Loucy (cell line): Measurements from ENCODE around the gene NPHP4.

Source experiments
- H2AFZ ChIP-seq: fragments of 200-600 bp; sonication (generic); 2 replicates; pipeline ENCODE4 v1.6.0; 2016; ENCODE audit warnings: antibody characterized with exemption, mild to moderate bottlenecking, low read length, moderate library complexity
- H3F3A ChIP-seq: fragments of 200-600 bp; 2 replicates; pipeline ENCODE4 v1.6.0; 2016; ENCODE audit warnings: antibody characterized with exemption, low read depth, mild to moderate bottlenecking
- H3K27me3 ChIP-seq: fragments of 200-600 bp; sonication (generic); 2 replicates; pipeline ENCODE4 v1.6.1; 2014; ENCODE audit warnings: low read length, mild to moderate bottlenecking; ENCODE audit not compliant: insufficient read depth, poor library complexity, severe bottlenecking
- H3K36me3 ChIP-seq: fragments of 200-600 bp; sonication (generic); 2 replicates; pipeline ENCODE4 v1.6.1; 2016; ENCODE audit warnings: low read length; ENCODE audit not compliant: insufficient read depth
- H3K4me1 ChIP-seq: fragments of 200-600 bp; sonication (generic); 2 replicates; pipeline ENCODE4 v1.5.1; 2014; ENCODE audit warnings: low read length, mild to moderate bottlenecking; ENCODE audit not compliant: insufficient read depth, poor library complexity, severe bottlenecking
- H3K4me2 ChIP-seq: fragments of 200-600 bp; sonication (generic); 2 replicates; pipeline ENCODE4 v1.6.0; 2014; ENCODE audit warnings: antibody characterized with exemption, low read length, low read depth, mild to moderate bottlenecking; ENCODE audit not compliant: poor library complexity, severe bottlenecking
- H3K4me3 ChIP-seq: fragments of 200-600 bp; sonication (generic); 2 replicates; pipeline ENCODE4 v1.5.1; 2014; ENCODE audit warnings: low read length, mild to moderate bottlenecking, mixed read lengths; ENCODE audit not compliant: poor library complexity, severe bottlenecking
- H3K79me2 ChIP-seq: fragments of 200-600 bp; sonication (generic); 2 replicates; pipeline ENCODE4 v1.6.1; 2014; ENCODE audit warnings: low read length; ENCODE audit not compliant: insufficient read depth
- H3K9ac ChIP-seq: fragments of 200-600 bp; sonication (generic); 2 replicates; pipeline ENCODE4 v1.6.0; 2014; ENCODE audit warnings: mild to moderate bottlenecking, low read depth, low read length, moderate library complexity; ENCODE audit not compliant: poor library complexity, severe bottlenecking
- H3K9me2 ChIP-seq: fragments of 200-600 bp; sonication (generic); replicated peaks from 2 replicates; pipeline ENCODE4 v1.6.1; 2016; ENCODE audit warnings: low read depth, low read length, mixed read lengths
- H3K9me3 ChIP-seq: fragments of 200-600 bp; sonication (generic); 2 replicates; pipeline ENCODE4 v1.6.1; 2014; ENCODE audit warnings: mild to moderate bottlenecking, antibody characterized with exemption, low read length, low read depth; ENCODE audit not compliant: insufficient read depth
- H4K20me1 ChIP-seq: fragments of 200-600 bp; sonication (generic); 2 replicates; pipeline ENCODE4 v1.6.0; 2014; ENCODE audit warnings: antibody characterized with exemption, low read length, mild to moderate bottlenecking; ENCODE audit not compliant: insufficient read depth, poor library complexity, severe bottlenecking
- EZH2phosphoT487 ChIP-seq: fragments of 200-600 bp; IDR thresholded peaks from 2 replicates; pipeline ENCODE4 v1.6.1; 2018; ENCODE audit warnings: antibody characterized with exemption, mild to moderate bottlenecking, moderate library complexity, borderline replicate concordance
- TF ChIP-seq, protein P1 (sequence below): fragments of 200-600 bp; sonication (generic); conservative IDR thresholded peaks from 2 replicates; pipeline ENCODE4 v1.5.1; 2014; ENCODE audit warnings: mild to moderate bottlenecking, antibody characterized with exemption, low read length

Gene NPHP4

GRCh38 chr1:6030547-6031261 is 38.5 kb upstream of the NPHP4 start:
- no peak for TF ChIP-seq EZH2phosphoT487
- TF ChIP-seq, protein P1, sequence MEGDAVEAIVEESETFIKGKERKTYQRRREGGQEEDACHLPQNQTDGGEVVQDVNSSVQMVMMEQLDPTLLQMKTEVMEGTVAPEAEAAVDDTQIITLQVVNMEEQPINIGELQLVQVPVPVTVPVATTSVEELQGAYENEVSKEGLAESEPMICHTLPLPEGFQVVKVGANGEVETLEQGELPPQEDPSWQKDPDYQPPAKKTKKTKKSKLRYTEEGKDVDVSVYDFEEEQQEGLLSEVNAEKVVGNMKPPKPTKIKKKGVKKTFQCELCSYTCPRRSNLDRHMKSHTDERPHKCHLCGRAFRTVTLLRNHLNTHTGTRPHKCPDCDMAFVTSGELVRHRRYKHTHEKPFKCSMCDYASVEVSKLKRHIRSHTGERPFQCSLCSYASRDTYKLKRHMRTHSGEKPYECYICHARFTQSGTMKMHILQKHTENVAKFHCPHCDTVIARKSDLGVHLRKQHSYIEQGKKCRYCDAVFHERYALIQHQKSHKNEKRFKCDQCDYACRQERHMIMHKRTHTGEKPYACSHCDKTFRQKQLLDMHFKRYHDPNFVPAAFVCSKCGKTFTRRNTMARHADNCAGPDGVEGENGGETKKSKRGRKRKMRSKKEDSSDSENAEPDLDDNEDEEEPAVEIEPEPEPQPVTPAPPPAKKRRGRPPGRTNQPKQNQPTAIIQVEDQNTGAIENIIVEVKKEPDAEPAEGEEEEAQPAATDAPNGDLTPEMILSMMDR: no peak
- no peaks in the 10 kb centered on the region for H3K9me2 ChIP-seq
- H3F3A ChIP-seq: peaks cover 5% of the 10 kb centered on the region; the same call in 1 of the 2 replicates
- H3K4me1 ChIP-seq: peaks cover 69% of the 10 kb centered on the region
- H3K9ac ChIP-seq: peak overlapping the region; percentile 97
- H4K20me1 ChIP-seq: peaks cover 91% of the 10 kb centered on the region
- H3K79me2 ChIP-seq: peaks cover 96% of the 10 kb centered on the region
- H3K4me3 ChIP-seq: peak overlapping the region; percentile 98
- no peaks in the 10 kb centered on the region for H3K27me3 ChIP-seq
- H3K9me3 ChIP-seq: no peaks in the 10 kb centered on the region
- H3K36me3 ChIP-seq: peaks cover 26% of the 10 kb centered on the region; the same call in 1 of the 2 replicates
- H3K4me2 ChIP-seq: peak overlapping the region; percentile 88
- H2AFZ ChIP-seq: no peak overlapping the region

DNA sequence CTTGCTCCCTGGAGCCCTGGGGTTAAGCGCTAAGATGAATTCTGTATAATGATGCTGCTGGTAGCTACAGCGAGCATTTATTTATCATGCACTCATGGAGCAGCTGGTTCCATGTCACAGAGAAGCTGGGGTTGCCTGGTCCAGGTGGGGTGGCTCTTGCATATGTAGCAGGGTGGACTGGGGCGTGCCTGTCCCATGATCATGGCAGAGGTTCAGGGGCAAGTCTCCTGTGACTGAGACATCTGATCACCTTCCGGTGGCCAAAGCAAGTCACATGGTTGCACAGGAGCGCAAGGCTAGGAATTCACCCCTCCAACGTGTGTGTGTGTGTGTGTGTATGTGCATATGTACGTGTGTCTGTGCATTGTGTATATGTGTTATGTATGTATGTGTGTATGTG is 37.9 kb upstream of the NPHP4 start:
- Histone ChIP-seq H3K4me1 (peaks cover 68% of the 10 kb centered on the region), H3K9me3 (no peaks in the 10 kb centered on the region), H3K4me3 (peak overlapping the region; percentile 98), H2AFZ (no peak overlapping the region), H3K79me2 (peaks cover 96% of the 10 kb centered on the region), H4K20me1 (peaks cover 85% of the 10 kb centered on the region), H3K27me3 (no peaks in the 10 kb centered on the region), H3K9ac (peak overlapping the region; percentile 97), H3K36me3 (peaks cover 23% of the 10 kb centered on the region; the same call in 1 of the 2 replicates), H3K9me2 (no peaks in the 10 kb centered on the region), H3K4me2 (peak overlapping the region; percentile 88), H3F3A (0 out of 2 replicates have a peak, but pooled peaks cover 5% of the 10 kb centered on the region)
- TF ChIP-seq, protein P1: no peak
- no peak for TF ChIP-seq EZH2phosphoT487

GRCh38 chr1:6029351-6029750 is 37.1 kb upstream of the NPHP4 start:
- 0 out of 2 replicates have a peak, but pooled peaks cover 5% of the 10 kb centered on the region for H3F3A ChIP-seq
- H3K9me3 ChIP-seq: no peaks in the 10 kb centered on the region
- H3K27me3 ChIP-seq: no peaks in the 10 kb centered on the region
- peak overlapping the region; percentile 88 for H3K4me2 ChIP-seq
- no peak overlapping the region for H2AFZ ChIP-seq
- H3K9ac ChIP-seq: peak overlapping the region; percentile 97
- peaks cover 96% of the 10 kb centered on the region for H3K79me2 ChIP-seq
- H3K4me3 ChIP-seq: peak overlapping the region; percentile 98
- peaks cover 17% of the 10 kb centered on the region; the same call in 1 of the 2 replicates for H3K36me3 ChIP-seq
- no peaks in the 10 kb centered on the region for H3K9me2 ChIP-seq
- peaks cover 77% of the 10 kb centered on the region for H4K20me1 ChIP-seq
- peaks cover 64% of the 10 kb centered on the region for H3K4me1 ChIP-seq
- no peak for TF ChIP-seq EZH2phosphoT487
- TF ChIP-seq, protein P1: no peak
